ENCODE results near the gene AMBRA1.

- TF ChIP-seq, protein P1, sequence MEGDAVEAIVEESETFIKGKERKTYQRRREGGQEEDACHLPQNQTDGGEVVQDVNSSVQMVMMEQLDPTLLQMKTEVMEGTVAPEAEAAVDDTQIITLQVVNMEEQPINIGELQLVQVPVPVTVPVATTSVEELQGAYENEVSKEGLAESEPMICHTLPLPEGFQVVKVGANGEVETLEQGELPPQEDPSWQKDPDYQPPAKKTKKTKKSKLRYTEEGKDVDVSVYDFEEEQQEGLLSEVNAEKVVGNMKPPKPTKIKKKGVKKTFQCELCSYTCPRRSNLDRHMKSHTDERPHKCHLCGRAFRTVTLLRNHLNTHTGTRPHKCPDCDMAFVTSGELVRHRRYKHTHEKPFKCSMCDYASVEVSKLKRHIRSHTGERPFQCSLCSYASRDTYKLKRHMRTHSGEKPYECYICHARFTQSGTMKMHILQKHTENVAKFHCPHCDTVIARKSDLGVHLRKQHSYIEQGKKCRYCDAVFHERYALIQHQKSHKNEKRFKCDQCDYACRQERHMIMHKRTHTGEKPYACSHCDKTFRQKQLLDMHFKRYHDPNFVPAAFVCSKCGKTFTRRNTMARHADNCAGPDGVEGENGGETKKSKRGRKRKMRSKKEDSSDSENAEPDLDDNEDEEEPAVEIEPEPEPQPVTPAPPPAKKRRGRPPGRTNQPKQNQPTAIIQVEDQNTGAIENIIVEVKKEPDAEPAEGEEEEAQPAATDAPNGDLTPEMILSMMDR (IDR thresholded peaks at IDR 0.05) = no peak
- no peak for TF ChIP-seq POLR2A (IDR thresholded peaks at IDR 0.05)
Measured at GRCh38 chr11:46427364-46427763, 166.5 kb downstream of the AMBRA1 start.
